IPS-20b (cell line): ENCODE data around the gene MIPEP.

Source experiments
- H3K27ac ChIP-seq: one replicate; pipeline ENCODE4 v1.5.1; 2013; ENCODE audit warnings: low read length
- H3K27me3 ChIP-seq: 2 replicates; pipeline ENCODE4 v1.6.1; 2013; ENCODE audit warnings: mild to moderate bottlenecking, low read length, inconsistent platforms; ENCODE audit not compliant: insufficient read depth
- H3K36me3 ChIP-seq: 2 replicates; pipeline ENCODE4 v1.6.1; 2013; ENCODE audit warnings: low read depth, mild to moderate bottlenecking, inconsistent platforms, low read length, moderate library complexity; ENCODE audit not compliant: insufficient read depth
- H3K4me1 ChIP-seq: 2 replicates; pipeline ENCODE4 v1.6.1; 2013; ENCODE audit warnings: mild to moderate bottlenecking, control low read depth, inconsistent platforms, low read length, moderate library complexity; ENCODE audit not compliant: insufficient read depth
- H3K4me3 ChIP-seq: 2 replicates; pipeline ENCODE4 v1.5.1; 2013; ENCODE audit warnings: mild to moderate bottlenecking, low read length, inconsistent platforms
- H3K9ac ChIP-seq: 2 replicates; pipeline ENCODE4 v1.6.1; 2013; ENCODE audit warnings: low read depth, mild to moderate bottlenecking, inconsistent platforms, low read length, moderate library complexity
- H3K9me3 ChIP-seq: 2 replicates; pipeline ENCODE4 v1.6.1; 2013; ENCODE audit warnings: mild to moderate bottlenecking, low read depth, low read length, inconsistent platforms; ENCODE audit not compliant: insufficient read depth

The MIPEP gene

DNA sequence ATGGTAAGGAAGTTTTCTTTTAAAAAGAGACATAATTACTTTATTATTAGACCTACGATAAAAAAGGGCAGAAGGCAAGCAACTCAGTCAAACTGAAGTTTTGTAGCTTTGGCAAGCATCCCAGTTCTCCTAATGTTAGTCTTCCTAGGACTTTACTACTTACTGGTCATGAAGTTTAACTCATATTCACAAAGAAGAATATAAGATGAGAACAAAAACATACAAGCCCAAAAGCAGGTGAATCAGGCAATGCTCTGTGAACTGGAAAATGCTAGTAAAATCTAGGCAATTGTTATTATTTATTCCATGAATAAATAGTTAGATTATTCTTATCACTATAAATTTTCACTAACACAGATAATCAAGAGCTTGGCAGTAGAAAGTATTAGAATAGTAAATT, 85.0 kb downstream of the MIPEP start:
- H3K4me1 ChIP-seq, result peaks cover 5% of the 10 kb centered on the region; the same call in 1 of the 2 replicates
- no peaks in the 10 kb centered on the region for H3K9me3 ChIP-seq
- H3K4me3 ChIP-seq, result no peak overlapping the region
- H3K36me3 ChIP-seq, result peaks cover 5% of the 10 kb centered on the region; the same call in 1 of the 2 replicates
- no peak overlapping the region for H3K27ac ChIP-seq
- H3K9ac ChIP-seq, result no peak overlapping the region
- no peaks in the 10 kb centered on the region for H3K27me3 ChIP-seq

DNA sequence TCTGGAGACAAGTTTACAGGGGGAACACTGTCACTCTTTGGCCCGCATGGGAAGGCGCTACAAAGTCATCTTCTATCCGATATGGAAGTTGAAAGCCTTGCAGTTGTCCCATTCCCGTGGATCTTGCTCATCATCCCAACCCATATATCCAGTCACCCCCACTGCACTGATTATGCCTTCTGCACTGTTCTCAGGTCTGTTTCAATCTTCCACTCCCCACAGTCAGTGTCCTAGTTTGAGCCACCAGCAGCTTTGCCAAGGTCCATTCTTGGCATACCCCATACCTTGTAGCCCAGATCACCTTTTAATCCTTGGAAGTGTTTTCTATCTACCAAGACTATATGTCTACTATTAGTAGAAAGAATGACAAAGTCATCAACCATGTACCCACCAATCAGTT, 88.1 kb downstream of the MIPEP start:
- Histone ChIP-seq H3K36me3 (peaks cover 10% of the 10 kb centered on the region), H3K9me3 (no peaks in the 10 kb centered on the region; the same call in 1 of the 2 replicates)

DNA sequence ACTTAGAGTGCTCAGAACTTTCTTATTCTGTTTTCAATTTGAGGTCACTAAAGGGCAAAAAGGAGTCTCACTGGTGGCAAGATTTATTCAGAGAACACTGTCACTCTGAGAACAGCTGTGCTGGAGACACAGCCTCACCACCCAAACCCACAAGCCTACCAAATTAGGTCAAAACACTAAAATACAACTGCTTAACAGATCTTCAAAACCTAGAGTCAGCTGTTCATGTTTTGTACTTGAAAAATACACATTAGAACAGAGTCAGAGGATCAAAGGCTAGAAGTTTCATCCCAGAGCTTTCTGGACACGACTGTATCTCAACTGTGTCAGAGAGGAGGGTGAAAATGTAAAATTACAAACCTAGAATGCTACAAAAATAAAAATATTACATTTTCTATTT, 89.3 kb downstream of the MIPEP start:
- H3K27me3 ChIP-seq, result no peaks in the 10 kb centered on the region
- no peak overlapping the region for H3K27ac ChIP-seq
- H3K9ac ChIP-seq, result no peak overlapping the region
- H3K4me1 ChIP-seq, result peaks cover 3% of the 10 kb centered on the region; the same call in 1 of the 2 replicates
- no peaks in the 10 kb centered on the region; the same call in 1 of the 2 replicates for H3K9me3 ChIP-seq
- peaks cover 5% of the 10 kb centered on the region for H3K36me3 ChIP-seq
- H3K4me3 ChIP-seq, result no peak overlapping the region

More for the DNA sequence above, 88.1 kb downstream of the MIPEP start:
- Histone ChIP-seq H3K4me3 (no peak overlapping the region), H3K4me1 (no peaks in the 10 kb centered on the region), H3K27ac (no peak overlapping the region), H3K27me3 (no peaks in the 10 kb centered on the region), H3K9ac (no peak overlapping the region)

DNA sequence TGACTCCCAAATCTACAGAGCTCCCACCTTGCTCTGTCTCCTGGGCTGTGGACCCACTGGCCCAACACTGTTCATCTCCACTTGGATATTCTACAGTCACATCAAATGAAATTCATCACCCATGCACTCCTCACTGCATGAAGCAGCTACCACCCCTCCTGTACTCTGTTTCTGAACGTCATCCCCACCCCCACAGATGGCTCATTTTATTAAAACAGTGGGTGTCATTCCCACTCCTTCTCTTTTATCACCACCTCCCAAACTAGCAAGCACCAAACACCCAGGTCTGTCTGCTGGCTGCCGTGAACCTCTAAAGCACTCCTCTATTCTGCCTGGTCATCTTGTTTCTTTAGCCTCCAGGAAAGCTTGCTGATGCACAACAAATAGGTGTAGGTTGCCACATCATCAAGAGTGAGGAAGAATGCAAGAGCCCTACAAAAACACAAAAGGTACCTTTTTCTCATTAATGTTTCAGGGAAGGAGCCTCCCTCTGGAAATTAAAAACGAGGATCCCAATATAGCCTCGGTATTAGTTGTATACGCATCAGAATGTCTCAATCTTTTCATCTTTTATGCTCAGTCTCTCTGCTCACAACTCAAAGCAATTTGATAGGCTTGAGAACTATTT, 91.8 kb downstream of the MIPEP start:
- Histone ChIP-seq H3K27me3 (no peaks in the 10 kb centered on the region), H3K36me3 (peaks cover 5% of the 10 kb centered on the region), H3K27ac (no peak overlapping the region), H3K9ac (no peak overlapping the region), H3K4me3 (no peak overlapping the region), H3K4me1 (peaks cover 9% of the 10 kb centered on the region; the same call in 1 of the 2 replicates), H3K9me3 (no peaks in the 10 kb centered on the region; the same call in 1 of the 2 replicates)

DNA sequence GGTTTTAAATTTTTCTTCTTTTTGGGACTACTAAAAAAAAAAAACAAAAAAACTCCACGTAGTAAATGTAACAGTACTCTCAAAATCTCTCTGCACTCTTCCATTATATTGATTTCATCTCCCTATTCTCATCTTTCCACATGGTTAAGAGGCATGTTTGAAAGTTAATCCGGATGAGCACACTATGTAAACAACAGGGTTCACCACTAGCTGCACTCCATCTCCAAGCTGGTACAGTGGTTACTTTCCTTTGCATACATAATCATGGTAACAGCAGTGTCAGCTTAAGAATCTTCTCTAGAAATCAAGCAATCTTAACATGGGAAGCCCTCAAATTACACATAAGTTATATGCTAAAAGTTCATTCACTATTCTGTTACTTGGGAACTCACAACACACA, 92.6 kb downstream of the MIPEP start:
- peaks cover 9% of the 10 kb centered on the region; the same call in 1 of the 2 replicates for H3K4me1 ChIP-seq
- no peaks in the 10 kb centered on the region for H3K27me3 ChIP-seq
- no peak overlapping the region for H3K9ac ChIP-seq
- no peak overlapping the region for H3K4me3 ChIP-seq
- H3K9me3 ChIP-seq, result no peaks in the 10 kb centered on the region; the same call in 1 of the 2 replicates
- H3K27ac ChIP-seq, result no peak overlapping the region
- H3K36me3 ChIP-seq, result peaks cover 5% of the 10 kb centered on the region

DNA sequence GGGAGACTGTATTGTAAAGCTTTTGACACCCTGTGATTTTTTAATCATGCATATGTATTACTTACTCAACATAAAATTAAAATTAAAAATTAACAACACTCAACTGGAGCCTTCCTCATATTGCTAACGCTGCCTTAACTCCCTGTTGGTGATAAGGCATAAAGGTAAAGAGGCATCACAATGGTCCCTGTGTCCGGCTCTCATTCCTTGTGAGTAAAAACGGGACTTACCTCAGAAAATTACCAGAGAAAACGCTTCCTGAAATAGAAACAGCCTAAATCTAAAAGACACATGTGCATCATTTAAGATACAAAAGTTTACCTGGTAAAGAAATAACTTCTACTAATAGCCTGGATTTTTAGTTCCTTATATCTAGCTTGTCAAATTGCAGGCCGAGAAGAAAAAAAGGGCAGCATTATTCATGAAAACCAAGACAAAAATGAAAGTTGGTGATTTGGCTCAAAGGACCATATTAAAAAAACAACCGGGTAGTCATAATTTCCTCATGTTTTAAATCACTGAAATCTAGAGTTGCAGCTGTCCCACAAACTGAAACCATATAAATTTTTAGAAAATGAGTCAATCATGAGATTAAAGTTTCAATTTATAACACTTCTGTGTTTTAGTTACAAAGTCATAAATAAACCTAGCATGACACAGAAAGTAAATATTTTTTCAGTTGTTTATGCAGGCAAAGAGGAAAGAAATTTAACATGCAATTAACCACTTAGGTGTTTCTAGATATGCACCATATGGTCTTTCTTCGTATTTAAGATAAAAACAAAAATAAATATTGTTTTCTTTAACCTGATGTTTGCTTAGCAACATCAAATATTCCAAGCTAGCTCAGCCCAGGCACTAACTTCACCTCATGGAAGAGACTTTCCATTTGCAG, 94.7 kb downstream of the MIPEP start:
- Histone ChIP-seq H3K9ac (no peak overlapping the region), H3K27ac (no peak overlapping the region), H3K9me3 (no peaks in the 10 kb centered on the region; the same call in 1 of the 2 replicates), H3K4me1 (peaks cover 9% of the 10 kb centered on the region; the same call in 1 of the 2 replicates), H3K36me3 (peaks cover 5% of the 10 kb centered on the region), H3K27me3 (no peaks in the 10 kb centered on the region), H3K4me3 (no peak overlapping the region; the same call in 1 of the 2 replicates)

DNA sequence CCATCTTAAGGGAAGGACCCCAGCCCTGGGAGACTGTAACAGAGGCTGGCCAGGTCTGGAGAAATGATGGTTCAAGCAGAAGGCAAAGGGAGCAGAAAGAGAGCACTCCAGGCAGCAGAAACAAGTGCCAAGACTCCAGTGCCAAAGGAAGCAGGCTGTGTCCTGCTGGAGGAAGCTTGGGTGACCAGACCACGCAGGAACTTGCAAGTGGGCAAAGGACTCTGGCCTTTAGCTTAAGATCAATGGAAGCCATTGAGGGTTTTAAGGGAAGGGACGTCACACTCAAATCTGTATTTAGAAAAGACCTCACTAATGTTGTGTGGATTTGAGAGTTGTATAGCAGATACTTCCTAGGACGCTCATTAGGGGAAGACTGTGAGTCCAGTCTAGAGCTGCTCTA, 95.5 kb downstream of the MIPEP start:
- Histone ChIP-seq H3K27me3 (no peaks in the 10 kb centered on the region), H3K9me3 (no peaks in the 10 kb centered on the region; the same call in 1 of the 2 replicates), H3K27ac (no peak overlapping the region), H3K9ac (no peak overlapping the region), H3K4me3 (no peak overlapping the region), H3K4me1 (peaks cover 9% of the 10 kb centered on the region; the same call in 1 of the 2 replicates), H3K36me3 (peaks cover 5% of the 10 kb centered on the region)

DNA sequence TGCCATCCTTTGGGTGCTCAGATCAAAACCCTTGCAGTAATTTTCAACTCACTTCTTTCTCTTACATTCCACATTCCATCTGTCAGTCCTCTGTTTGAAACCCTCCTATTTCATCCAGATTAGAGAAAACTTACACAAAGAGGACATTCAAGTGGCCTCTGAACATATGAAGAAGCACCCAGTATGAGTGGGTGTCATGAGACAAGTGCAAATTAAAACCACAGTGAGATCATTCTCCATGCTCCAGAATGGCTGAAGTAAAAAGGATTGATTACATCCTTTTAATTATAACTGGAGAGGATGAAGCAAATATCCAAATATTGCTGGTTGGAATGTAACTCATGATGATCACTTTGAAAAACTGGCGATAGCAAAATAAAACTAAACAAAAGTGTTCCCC, 96.5 kb downstream of the MIPEP start:
- peaks cover 9% of the 10 kb centered on the region; the same call in 1 of the 2 replicates for H3K4me1 ChIP-seq
- no peak overlapping the region for H3K9ac ChIP-seq
- H3K27ac ChIP-seq, result no peak overlapping the region
- H3K4me3 ChIP-seq, result no peak overlapping the region
- no peaks in the 10 kb centered on the region for H3K36me3 ChIP-seq
- no peaks in the 10 kb centered on the region for H3K27me3 ChIP-seq
- no peaks in the 10 kb centered on the region for H3K9me3 ChIP-seq

DNA sequence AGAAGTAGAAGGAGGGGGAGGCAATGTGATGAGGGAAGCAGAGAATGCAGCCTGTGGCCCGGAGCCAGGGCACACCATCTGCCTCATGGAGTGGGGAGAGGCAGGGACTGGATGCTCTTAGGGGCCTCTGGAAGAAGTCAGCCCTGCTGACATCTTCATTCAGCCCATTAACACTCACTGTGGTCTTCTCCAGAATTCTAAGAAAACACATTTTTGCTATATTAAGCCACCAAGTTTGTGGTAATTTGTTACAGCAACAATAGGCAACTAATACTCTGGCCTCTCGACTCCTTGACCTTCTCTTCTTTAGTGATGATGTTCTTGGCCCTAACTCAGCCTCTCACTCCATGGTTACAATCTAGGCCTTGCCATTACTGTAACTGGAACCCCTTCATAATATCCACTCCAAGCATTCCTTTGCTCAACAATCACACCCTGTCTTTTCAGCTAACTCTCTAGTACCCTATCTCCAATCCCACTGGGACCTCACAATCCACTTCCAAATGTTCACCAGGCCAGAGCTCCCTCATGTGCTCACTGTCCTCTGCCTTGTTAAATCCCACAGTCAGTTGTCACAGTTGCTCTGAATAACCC, 98.5 kb downstream of the MIPEP start:
- Histone ChIP-seq H3K9ac (no peak overlapping the region), H3K36me3 (no peaks in the 10 kb centered on the region), H3K4me1 (peaks cover 9% of the 10 kb centered on the region; the same call in 1 of the 2 replicates), H3K4me3 (no peak overlapping the region), H3K9me3 (no peaks in the 10 kb centered on the region), H3K27ac (no peak overlapping the region), H3K27me3 (no peaks in the 10 kb centered on the region)

DNA sequence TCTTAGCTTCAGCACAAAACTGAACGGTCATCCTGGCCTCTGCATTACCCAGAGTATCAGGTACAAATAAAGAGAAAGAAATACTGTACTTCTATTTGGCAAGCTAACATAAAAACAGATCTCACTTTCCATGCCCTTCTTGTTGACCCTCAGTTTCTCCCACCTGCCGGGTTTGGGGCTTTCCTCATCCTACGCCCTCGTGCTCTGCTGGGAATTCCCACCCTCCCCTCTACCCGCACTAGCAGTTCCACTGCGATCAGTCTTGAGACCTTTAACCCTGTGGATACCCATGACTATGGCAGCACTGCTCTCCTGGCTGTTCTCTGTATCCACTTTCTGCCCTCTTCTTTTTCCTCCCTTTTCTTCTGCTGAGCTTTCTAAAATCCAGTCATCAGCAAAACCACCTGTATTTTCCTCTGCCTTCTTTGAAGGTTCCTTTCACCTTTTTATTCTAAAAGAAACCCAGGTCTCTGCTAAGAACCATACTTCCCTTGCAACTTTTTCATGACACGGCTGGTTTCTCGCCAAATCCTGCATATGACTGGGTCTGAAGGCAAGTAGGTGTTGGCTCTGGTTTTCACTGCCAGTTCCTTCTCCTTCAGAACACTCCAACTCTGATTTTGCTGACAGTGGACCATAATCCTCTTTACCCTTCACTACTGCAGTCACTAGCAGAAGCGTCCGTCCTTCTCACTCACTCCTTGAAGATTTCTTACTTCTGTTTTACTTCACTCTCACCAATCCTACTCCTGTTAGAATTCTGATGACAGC, 99.4 kb downstream of the MIPEP start:
- H3K4me3 ChIP-seq, result no peak overlapping the region
- no peak overlapping the region for H3K27ac ChIP-seq
- H3K36me3 ChIP-seq, result no peaks in the 10 kb centered on the region
- H3K4me1 ChIP-seq, result peaks cover 5% of the 10 kb centered on the region; the same call in 1 of the 2 replicates
- H3K27me3 ChIP-seq, result no peaks in the 10 kb centered on the region
- no peaks in the 10 kb centered on the region for H3K9me3 ChIP-seq
- no peak overlapping the region for H3K9ac ChIP-seq

DNA sequence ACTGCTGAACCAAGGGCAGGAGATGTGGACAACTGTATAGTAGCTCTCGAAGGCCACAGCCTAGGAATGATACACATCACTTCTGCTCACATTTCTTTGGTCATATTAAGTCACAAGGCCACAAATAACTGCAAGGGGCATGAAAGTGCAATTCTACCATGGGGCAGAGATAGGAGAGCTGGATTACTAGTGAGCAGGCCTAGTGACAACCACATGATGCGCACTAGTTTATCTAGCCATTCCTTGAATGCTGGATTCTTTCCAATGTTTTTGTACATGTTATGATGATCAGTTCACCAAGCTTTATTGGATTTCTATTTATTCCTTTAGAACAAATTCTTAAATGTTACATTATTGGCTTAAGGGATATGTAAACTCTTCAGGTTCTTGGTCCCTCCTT, 100.7 kb downstream of the MIPEP start:
- Histone ChIP-seq H3K4me3 (no peak overlapping the region), H3K27ac (no peak overlapping the region), H3K27me3 (no peaks in the 10 kb centered on the region), H3K9me3 (no peaks in the 10 kb centered on the region), H3K4me1 (no peaks in the 10 kb centered on the region), H3K9ac (no peak overlapping the region), H3K36me3 (no peaks in the 10 kb centered on the region)
